HG02763 (cell line): ENCODE results near the gene JDP2.
A peak's percentile ranks its signal among the peaks of the same experiment; 100 is the strongest.

Source experiments
- ATAC-seq: cut with Tn5 transposase; IDR thresholded peaks from one replicate; pipeline ENCODE4 v1.9.1; 2021; ENCODE audit warnings: mild to moderate bottlenecking, moderate library complexity; ENCODE audit not compliant: unreplicated experiment

The JDP2 gene

GRCh38 chr14:75479770-75480600 lies 52.2 kb downstream of the JDP2 start:
- peak; percentile 63 for ATAC-seq

- no peak for ATAC-seq
Measured at GRCh38 chr14:75482366-75482765, 54.5 kb downstream of the JDP2 start.

GRCh38 chr14:75484711-75485429 lies 57.0 kb downstream of the JDP2 start:
- no peak for ATAC-seq

- ATAC-seq: no peak
Measured at GRCh38 chr14:75486318-75486717, 58.5 kb downstream of the JDP2 start.

DNA sequence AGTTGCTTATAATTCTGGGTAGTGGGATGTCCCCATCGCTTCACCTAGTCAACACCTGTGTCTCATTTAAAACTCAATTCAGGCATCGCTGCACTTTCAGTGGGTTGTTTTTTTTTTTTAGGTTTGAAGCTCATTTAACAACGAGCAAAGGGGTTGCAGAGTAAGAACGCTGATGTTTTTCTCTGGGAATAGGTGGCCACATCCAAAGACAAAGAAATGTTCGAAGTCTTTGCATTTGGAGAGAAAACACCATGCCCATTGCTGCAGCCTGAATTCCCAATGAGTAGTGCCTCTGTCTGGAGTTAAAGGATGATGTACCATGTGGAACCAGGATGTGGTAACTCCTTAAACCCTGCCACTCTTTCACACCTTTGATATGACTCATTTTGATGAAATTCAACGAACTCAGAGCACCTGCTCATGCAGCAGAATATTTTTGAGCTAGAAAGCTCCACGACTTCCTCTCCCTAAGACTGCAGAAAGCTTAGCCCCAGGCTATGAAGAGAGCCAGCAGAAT lies 59.4 kb downstream of the JDP2 start:
- ATAC-seq: peak; percentile 53

- no peak for ATAC-seq
Measured at GRCh38 chr14:75489480-75489837, 61.6 kb downstream of the JDP2 start.

- ATAC-seq: no peak
Measured at GRCh38 chr14:75491376-75491978, 63.7 kb downstream of the JDP2 start.

DNA sequence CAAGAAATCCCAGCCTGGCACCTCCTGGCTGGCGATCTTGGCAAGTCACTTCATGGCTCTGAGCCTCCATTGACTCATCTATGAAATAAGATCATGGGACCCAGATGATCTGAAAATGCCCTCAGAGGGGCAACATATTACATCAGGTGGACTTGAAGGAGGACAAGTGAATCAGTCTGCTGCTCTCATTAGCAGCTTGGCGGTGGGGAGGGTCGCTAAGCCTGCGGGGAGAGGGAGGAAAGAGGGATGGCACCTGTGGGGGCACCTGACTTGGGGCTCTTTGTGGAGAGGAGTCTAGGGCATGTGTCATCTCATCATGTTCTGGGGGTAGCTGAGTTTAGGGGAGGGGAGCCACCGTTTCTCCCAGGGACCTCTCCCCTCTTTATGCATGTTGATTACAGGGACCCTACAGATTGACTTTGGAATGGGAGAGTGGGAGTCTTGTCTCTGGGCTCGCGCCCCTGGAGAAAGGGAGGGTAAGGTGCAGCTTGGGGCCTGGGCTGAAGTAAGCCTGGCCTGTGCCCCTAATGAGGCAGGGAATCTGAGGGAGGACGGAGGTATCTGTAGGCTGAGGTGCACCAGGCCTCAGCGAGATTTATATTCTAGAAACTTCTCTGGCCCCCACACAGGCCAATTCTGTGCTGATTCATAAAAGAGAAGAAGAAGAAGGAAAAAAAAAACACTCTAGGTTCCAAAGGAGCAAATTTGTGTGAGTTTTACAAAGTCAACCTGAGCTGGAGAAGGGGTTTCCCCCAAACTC lies 65.2 kb downstream of the JDP2 start:
- no peak for ATAC-seq

DNA sequence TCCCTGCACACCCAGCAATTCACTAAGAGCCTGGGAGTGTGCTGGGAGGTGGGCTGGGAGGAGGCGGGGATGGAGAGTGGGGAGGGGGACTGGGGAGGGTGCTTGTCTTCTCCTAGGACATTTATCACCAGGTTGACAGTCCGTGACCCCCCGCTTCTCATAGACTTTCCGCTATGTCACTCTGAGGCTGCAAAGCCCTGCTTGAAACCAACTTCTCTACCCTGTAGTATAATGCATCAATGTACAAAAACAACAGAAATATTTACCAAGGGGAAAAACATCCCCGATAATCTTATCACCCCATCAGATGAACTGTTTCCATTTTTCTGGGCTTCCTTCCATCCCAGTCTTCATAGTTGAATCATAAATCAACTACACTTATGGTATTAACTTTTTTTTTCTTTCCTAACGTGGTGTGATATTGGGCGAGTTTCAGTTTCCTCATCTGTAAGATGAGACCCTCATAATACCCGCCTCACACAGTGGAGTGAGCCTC lies 65.8 kb downstream of the JDP2 start:
- ATAC-seq: no peak

GRCh38 chr14:75494896-75495295 lies 67.1 kb downstream of the JDP2 start:
- ATAC-seq: no peak

GRCh38 chr14:75495399-75495798 lies 67.6 kb downstream of the JDP2 start:
- ATAC-seq: no peak

GRCh38 chr14:75495882-75496281 lies 68.1 kb downstream of the JDP2 start:
- no peak for ATAC-seq

DNA sequence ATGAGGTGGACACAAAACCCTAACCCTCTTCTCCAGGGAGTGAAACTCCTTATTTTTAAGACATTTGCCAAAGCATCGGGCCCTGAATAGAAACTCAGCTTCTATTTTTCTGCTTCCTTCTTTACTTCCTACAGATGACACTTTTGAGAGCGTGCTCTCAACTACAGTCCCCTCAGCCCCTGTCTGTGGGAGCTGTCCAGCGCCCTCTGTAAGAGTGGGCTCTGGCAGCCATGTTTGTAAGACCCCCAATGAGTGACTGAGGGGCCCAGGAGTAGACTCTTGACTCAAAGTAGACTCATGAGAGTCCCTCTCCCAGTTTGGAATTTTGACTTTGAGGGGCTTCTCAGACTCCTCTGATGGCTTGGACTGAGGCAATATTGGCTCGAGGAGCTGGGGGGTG lies 68.9 kb downstream of the JDP2 start:
- ATAC-seq: no peak

DNA sequence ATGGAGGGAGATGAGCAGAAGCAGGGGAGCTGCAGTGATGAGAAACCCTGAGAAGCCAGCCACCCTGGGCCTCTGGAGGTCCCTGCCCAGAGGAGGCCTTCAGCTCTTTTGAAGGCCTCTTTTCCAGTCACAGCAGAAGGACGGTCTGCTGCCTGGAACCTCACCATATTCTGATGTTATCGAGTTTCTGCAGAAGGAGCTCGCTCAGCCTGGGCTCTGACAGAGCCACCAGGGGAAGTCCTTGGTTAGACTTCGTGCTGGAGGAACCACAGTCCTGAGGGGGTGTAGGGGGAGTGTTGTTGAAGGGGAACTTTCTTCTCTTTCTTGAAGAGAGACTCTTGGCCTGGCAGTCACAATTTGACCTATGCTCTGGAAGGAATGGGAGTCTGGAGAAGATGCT lies 69.4 kb downstream of the JDP2 start:
- ATAC-seq: peak; percentile 49

DNA sequence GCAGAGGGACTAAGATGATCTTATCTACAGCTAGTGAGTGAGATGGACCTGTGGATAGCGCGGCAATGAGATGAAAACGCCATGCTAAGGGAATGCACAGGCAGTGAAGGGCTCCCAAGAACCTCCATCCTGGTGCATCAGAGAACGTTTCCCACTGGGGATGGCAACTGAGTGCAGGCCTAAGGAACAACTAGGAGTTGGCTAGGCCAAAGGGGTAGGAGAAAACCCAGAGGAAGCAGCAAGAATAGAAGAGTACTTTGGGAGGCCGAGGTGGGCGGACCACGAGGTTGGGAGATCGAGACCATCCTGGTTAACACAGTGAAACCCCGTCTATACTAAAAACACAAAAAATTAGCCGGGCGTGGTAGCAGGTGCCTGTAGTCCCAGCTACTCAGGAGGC lies 69.9 kb downstream of the JDP2 start:
- no peak for ATAC-seq

DNA sequence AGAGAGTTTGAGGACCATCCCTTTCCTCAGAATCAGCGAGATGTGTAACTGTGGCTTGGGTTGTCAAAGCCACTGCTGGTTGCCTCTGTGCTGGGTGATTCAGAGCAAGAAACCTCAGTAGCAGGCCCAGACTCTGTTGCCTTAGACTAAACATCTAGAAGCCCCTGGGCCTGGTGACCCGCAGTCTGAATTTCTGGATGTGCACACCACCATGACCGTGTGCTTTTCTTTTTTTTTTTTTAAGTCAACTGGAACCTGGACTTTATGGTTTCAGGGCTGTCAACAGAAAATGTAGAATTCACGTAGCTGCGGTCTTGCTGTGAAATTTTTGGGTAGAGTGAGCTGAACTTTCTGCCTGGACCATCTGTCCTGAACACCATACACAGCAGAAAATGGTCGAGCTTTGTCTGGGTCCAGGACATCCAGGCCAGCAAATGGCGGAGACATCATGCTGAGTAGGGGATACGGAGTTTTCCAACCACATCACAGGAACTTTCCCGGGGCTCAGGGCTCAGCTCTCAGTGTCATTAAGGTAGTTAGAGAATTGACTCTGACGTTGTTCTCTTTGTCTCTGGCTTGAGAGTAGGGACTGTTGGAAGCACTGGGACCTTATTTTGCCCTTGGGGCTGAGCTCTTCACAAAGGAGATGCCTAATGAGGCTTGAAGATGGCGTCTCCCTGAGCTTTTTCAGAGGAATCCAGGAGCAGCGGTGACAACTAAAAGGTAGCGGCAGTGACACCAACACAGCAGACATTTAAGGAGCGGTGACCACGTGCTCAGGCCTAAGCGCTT lies 71.5 kb downstream of the JDP2 start:
- ATAC-seq: peak; percentile 46

DNA sequence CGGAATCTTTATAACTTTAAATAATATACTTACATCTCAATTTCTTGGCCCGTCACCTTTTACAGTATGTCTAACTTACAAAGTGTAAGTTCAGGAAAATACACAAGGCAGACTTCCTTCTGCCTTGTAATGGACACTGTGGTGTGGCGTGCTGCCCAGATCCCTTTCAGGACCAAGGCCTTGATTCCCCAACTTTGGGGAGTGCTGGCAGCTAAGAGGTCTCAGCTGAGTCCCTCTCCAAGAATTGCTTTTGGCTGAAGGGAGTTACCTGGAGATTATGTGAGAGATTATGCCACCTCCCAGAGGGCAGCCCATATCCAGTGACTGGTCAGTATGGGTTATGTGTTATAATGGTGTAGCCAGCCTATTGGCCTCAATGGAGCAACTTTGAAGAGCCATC lies 73.3 kb downstream of the JDP2 start:
- no peak for ATAC-seq

- no peak for ATAC-seq
Measured at GRCh38 chr14:75504411-75504810, 76.6 kb downstream of the JDP2 start.

- ATAC-seq: no peak
Measured at GRCh38 chr14:75506930-75507329, 79.1 kb downstream of the JDP2 start.

- ATAC-seq: no peak
Measured at GRCh38 chr14:75510547-75510946, 82.7 kb downstream of the JDP2 start.
